DND-41 (cell line): ENCODE data around the gene FGF5.
A peak's percentile ranks its signal among the peaks of the same experiment; 100 is the strongest.

Experiments
- ATAC-seq: fragments of 200-7000 bp; cut with Tn5 transposase; 3 replicates; pipeline ENCODE4 v1.9.1; 2021; ENCODE audit warnings: low read depth; ENCODE audit not compliant: insufficient read depth
- DNase-seq: peaks from one replicate; pipeline ENCODE4 v3.0.0-alpha.2; 2020
- H2AFZ ChIP-seq: 2 replicates; pipeline ENCODE4 v1.6.0; 2012; ENCODE audit warnings: low read depth, low read length
- H3K27ac ChIP-seq: 2 replicates; pipeline ENCODE4 v1.5.1; 2012; ENCODE audit warnings: low read length, inconsistent platforms
- H3K27me3 ChIP-seq: fragments of 200-600 bp; sonication (generic); 2 replicates; pipeline ENCODE4 v1.6.0; 2012; ENCODE audit warnings: low read length, mild to moderate bottlenecking, inconsistent platforms; ENCODE audit not compliant: insufficient read depth, poor library complexity
- H3K36me3 ChIP-seq: 2 replicates; pipeline ENCODE4 v1.5.1; 2012; ENCODE audit warnings: low read length, inconsistent platforms; ENCODE audit not compliant: insufficient read depth
- H3K4me1 ChIP-seq: 2 replicates; pipeline ENCODE4 v1.5.1; 2012; ENCODE audit warnings: mild to moderate bottlenecking, low read length; ENCODE audit not compliant: insufficient read depth
- H3K4me2 ChIP-seq: 2 replicates; pipeline ENCODE4 v1.6.0; 2012; ENCODE audit warnings: mild to moderate bottlenecking, moderate library complexity, low read length, inconsistent platforms; ENCODE audit not compliant: insufficient read depth
- H3K4me3 ChIP-seq, 2 experiments: fragments of 200-600 bp in 1 of 2; shearing (Covaris generic) in 1 of 2; 2 replicates each; pipeline ENCODE4 v1.5.1; 2012 to 2016; ENCODE audit warnings: inconsistent platforms in 2 of 2, low read length in 2 of 2, mild to moderate bottlenecking in 2 of 2, low read depth in 1 of 2, moderate library complexity in 1 of 2
- H3K79me2 ChIP-seq: 2 replicates; pipeline ENCODE4 v1.6.0; 2012; ENCODE audit warnings: low read length, inconsistent platforms; ENCODE audit not compliant: insufficient read depth
- H3K9ac ChIP-seq: 2 replicates; pipeline ENCODE4 v1.6.0; 2012; ENCODE audit warnings: low read depth, mild to moderate bottlenecking, inconsistent platforms, low read length, moderate library complexity
- H3K9me3 ChIP-seq: 2 replicates; pipeline ENCODE4 v1.5.1; 2012; ENCODE audit warnings: low read length, moderate library complexity, mild to moderate bottlenecking, inconsistent platforms; ENCODE audit not compliant: insufficient read depth, severe bottlenecking
- H4K20me1 ChIP-seq: 2 replicates; pipeline ENCODE4 v1.6.0; 2012; ENCODE audit warnings: low read length; ENCODE audit not compliant: insufficient read depth
- EZH2 ChIP-seq: IDR thresholded peaks from 3 replicates; pipeline ENCODE4 v1.6.1; 2012; ENCODE audit warnings: borderline replicate concordance, low read depth, mild to moderate bottlenecking, moderate library complexity, low read length, inconsistent platforms; ENCODE audit not compliant: severe bottlenecking
- TF ChIP-seq, protein P1 (sequence below): IDR thresholded peaks from 2 replicates; pipeline ENCODE4 v1.5.1; 2012; ENCODE audit warnings: borderline replicate concordance, low read length, moderate library complexity, mild to moderate bottlenecking; ENCODE audit not compliant: poor library complexity, severe bottlenecking; ENCODE audit errors: extremely low read depth

The FGF5 gene

GRCh38 chr4:80249144-80249543 is 17.3 kb upstream of the FGF5 start:
- Histone ChIP-seq H3K9ac (no peak overlapping the region), H3K9me3 (no peaks in the 10 kb centered on the region), H3K27me3 (no peaks in the 10 kb centered on the region), H4K20me1 (no peaks in the 10 kb centered on the region), H3K4me3 (no peak overlapping the region), H3K27ac (no peak overlapping the region), H3K79me2 (no peaks in the 10 kb centered on the region), H3K36me3 (no peaks in the 10 kb centered on the region), H3K4me2 (no peak overlapping the region), H2AFZ (no peak overlapping the region), H3K4me1 (peaks cover 9% of the 10 kb centered on the region)
- ATAC-seq (no peak), DNase-seq (no peak)
- TF ChIP-seq, protein P1, sequence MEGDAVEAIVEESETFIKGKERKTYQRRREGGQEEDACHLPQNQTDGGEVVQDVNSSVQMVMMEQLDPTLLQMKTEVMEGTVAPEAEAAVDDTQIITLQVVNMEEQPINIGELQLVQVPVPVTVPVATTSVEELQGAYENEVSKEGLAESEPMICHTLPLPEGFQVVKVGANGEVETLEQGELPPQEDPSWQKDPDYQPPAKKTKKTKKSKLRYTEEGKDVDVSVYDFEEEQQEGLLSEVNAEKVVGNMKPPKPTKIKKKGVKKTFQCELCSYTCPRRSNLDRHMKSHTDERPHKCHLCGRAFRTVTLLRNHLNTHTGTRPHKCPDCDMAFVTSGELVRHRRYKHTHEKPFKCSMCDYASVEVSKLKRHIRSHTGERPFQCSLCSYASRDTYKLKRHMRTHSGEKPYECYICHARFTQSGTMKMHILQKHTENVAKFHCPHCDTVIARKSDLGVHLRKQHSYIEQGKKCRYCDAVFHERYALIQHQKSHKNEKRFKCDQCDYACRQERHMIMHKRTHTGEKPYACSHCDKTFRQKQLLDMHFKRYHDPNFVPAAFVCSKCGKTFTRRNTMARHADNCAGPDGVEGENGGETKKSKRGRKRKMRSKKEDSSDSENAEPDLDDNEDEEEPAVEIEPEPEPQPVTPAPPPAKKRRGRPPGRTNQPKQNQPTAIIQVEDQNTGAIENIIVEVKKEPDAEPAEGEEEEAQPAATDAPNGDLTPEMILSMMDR, result no peak
- no peak for TF ChIP-seq EZH2

- H2AFZ ChIP-seq, result no peak overlapping the region
- no peak overlapping the region for H3K27ac ChIP-seq
- no peaks in the 10 kb centered on the region for H3K27me3 ChIP-seq
- ATAC-seq (no peak), DNase-seq (no peak)
- no peak overlapping the region for H3K9ac ChIP-seq
- no peak overlapping the region for H3K4me3 ChIP-seq
- H3K4me1 ChIP-seq, result peaks cover 9% of the 10 kb centered on the region
- H3K4me2 ChIP-seq, result no peak overlapping the region
- H3K79me2 ChIP-seq, result no peaks in the 10 kb centered on the region
- TF ChIP-seq, protein P1, result no peak
- no peak for TF ChIP-seq EZH2
- H3K36me3 ChIP-seq, result no peaks in the 10 kb centered on the region
- H4K20me1 ChIP-seq, result no peaks in the 10 kb centered on the region
- no peaks in the 10 kb centered on the region for H3K9me3 ChIP-seq
These were observed 14.0 kb upstream of the FGF5 start for GRCh38 chr4:80252427-80252826.

GRCh38 chr4:80252953-80253352 is 13.5 kb upstream of the FGF5 start:
- no peak overlapping the region for H3K27ac ChIP-seq
- no peak for ATAC-seq
- no peak overlapping the region for H3K4me2 ChIP-seq
- no peak overlapping the region for H2AFZ ChIP-seq
- no peak overlapping the region for H3K9ac ChIP-seq
- peaks cover 9% of the 10 kb centered on the region for H3K4me1 ChIP-seq
- H3K79me2 ChIP-seq, result no peaks in the 10 kb centered on the region
- no peaks in the 10 kb centered on the region for H3K9me3 ChIP-seq
- TF ChIP-seq, protein P1, result no peak
- TF ChIP-seq EZH2, result no peak
- H3K27me3 ChIP-seq, result no peaks in the 10 kb centered on the region
- H4K20me1 ChIP-seq, result no peaks in the 10 kb centered on the region
- no peaks in the 10 kb centered on the region for H3K36me3 ChIP-seq
- DNase-seq, result no peak
- H3K4me3 ChIP-seq, result no peak overlapping the region

DNA sequence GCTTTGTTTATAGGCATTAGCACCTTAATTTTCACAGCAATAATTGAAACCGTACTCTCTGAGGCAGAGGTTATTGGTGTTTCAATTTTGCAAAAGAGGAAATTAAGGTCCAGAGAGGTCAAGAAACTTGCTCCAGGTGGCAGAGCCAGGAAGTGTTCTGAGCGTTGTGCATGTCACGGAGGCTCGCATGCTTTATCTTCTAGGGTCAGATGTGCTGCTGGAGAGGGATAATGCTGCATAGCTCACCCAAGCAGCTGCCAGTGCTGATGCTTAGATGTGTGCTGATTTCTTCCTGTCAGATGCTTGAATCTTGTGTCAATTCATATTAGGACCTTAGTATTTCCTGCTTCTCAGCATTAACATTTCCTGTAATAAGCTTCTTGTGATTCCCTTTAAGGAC is 13.0 kb upstream of the FGF5 start:
- H2AFZ ChIP-seq, result 0 out of 2 replicates have a peak overlapping the region, but pooled peaks have one; percentile 40
- H3K4me3 ChIP-seq, result no peak overlapping the region
- peaks cover 9% of the 10 kb centered on the region for H3K4me1 ChIP-seq
- H3K27me3 ChIP-seq, result no peaks in the 10 kb centered on the region
- no peaks in the 10 kb centered on the region for H4K20me1 ChIP-seq
- TF ChIP-seq EZH2, result no peak
- no peaks in the 10 kb centered on the region for H3K36me3 ChIP-seq
- H3K9me3 ChIP-seq, result no peaks in the 10 kb centered on the region
- peak; percentile 37 for DNase-seq
- peak; percentile 90 for ATAC-seq
- H3K27ac ChIP-seq, result no peak overlapping the region
- H3K4me2 ChIP-seq, result no peak overlapping the region
- no peaks in the 10 kb centered on the region for H3K79me2 ChIP-seq
- H3K9ac ChIP-seq, result no peak overlapping the region
